HG03175 (cell line): ENCODE measurements around the gene BCAS3.

Source experiments
- ATAC-seq: cut with Tn5 transposase; IDR thresholded peaks from one replicate; pipeline ENCODE4 v1.9.1; 2021; ENCODE audit warnings: mild to moderate bottlenecking, moderate library complexity; ENCODE audit not compliant: unreplicated experiment

The BCAS3 gene

DNA sequence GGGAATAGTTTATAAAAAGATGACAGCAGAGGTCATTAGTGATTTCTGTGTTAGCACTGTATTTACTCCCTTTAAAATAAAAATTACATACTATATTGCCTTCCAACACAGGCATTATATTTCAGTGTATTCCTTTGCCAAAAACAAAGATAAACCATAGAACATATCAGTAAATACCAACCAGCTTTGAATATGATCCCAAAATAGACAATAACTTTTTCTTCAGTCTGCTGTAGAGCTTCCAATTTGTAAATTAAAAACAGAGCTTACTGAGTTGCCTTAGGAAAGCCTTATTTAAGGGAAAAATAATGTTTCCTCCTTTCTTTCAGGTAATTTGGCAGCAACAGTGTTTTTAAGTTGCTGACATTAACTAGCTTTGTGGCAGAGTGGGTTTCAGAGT, 369.9 kb downstream of the BCAS3 start:
- ATAC-seq = no peak

DNA sequence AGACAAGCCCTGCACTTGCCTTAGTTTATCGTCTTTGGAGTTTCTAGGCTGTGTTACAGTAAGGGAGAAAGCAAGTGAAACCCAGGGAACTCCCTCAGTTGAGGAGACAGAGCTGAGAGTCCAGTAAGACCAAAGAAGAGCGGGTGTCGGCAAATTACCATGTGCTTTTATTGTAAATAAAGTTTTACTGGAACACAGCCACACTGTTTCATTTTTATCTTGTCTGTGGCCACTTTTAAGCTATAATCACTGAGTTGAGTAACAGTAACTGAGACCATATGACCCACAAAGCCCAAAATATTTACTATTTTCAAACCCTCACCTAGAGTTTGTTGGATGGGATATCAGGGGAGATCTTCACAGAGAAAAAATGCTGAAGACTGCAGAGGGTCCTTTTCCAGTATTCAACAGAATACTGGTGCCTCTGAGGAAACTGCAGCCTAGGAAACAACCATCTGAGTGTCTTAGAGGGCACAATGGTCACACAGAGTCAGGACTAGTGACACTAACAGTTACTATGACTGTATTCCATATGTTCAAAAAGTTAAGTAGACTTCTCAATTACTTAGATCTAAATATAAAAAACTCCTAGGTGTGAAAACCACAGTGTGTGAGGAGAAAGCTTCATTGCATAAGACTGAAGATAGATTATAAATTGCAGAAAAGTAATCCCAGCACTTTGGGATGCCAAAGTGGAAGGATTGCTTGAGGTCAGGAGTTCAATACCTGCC, 370.9 kb downstream of the BCAS3 start:
- no peak for ATAC-seq

DNA sequence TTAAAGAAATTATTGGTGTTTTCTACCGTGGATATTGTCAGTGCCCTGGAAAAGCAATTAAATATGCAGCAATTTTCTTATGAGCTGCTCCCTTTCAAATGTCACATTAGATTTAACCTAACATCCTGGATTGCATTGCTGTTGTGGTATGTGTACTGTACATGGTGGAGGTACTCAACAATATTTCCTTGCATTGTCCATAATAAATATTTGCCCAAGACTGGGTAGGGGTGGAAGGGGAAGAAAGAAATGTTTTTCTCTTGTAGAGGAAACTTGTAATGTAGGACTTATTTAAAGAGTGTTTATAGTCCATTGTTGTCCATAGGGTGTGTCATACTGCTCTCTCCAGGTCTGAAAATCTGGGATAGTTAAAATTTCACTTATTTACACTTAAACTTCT, 375.8 kb downstream of the BCAS3 start:
- no peak for ATAC-seq

DNA sequence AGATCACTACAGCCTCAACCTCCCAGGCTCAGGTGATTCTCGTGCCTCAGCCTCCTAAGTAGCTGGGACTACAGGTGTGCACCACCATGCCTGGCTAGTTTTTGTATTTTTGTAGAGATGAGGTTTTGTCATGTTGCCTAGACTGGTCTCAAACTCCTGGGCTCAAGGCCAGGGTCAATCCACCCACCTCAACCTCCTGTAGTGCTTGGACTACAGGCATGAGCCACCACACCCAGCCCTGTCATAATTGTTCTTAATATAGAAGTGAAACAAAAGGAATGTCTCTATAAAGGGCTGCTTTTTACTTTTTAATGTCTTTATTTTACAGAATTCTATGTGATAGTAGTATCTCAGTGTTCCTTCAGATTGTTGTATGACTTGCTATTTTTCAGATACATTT, 376.8 kb downstream of the BCAS3 start:
- no peak for ATAC-seq

DNA sequence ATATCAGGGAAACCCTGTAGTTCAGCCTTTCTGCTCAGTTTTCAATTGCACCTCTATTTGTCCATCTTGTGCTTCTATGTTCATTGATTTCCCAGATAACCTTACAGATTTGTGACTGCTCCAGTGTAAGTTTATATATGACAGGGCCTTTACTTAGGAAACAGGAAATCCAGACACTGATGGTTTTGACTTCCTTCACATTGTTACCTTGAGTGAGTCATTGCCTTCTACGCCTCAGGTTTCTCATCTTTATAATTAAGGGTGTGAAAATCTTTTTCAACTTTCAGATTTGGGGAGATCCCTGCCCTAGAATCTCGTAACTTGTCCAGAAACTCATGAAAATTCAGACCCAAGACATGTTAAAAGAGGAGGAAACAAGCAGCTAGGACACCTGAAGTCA, 379.6 kb downstream of the BCAS3 start:
- peak; percentile 63 for ATAC-seq

DNA sequence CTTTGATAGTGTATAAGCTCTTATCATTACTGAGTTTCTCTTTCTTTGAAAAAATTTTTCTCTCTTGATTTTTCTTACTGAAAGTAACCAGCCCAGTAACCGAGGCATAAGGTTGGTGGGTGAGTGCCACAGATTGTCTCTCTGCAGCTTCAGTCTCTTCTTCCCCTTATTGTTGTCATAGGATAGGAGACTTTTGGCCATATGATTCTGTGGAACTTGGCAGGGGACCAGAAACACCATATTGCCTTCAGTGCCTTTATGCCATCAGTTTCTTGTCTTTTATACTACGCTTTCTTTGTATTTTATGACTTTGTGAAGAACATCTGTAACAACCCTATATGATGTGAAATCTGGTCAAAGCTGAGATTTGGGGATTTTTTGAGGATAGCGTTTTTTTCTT, 380.4 kb downstream of the BCAS3 start:
- ATAC-seq = no peak

DNA sequence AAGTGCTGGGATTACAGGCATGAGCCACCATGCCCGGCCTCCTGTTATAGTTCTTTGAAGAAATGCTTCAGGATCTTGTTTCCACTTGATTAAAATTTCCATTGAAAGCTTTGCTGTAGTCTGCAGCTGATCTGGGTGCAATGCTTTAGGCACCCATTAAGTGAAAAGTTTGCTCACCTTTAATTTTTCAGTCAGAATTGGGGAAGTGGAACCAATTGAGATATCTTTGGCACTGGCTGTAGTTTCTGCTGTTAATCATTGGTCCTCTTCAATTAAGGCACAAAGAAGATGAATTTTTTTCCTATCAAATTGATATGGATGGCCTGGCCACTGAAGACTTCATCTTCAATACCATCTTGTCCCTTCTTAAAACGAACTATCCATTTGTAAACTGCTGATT, 385.9 kb downstream of the BCAS3 start:
- ATAC-seq = peak; percentile 79

DNA sequence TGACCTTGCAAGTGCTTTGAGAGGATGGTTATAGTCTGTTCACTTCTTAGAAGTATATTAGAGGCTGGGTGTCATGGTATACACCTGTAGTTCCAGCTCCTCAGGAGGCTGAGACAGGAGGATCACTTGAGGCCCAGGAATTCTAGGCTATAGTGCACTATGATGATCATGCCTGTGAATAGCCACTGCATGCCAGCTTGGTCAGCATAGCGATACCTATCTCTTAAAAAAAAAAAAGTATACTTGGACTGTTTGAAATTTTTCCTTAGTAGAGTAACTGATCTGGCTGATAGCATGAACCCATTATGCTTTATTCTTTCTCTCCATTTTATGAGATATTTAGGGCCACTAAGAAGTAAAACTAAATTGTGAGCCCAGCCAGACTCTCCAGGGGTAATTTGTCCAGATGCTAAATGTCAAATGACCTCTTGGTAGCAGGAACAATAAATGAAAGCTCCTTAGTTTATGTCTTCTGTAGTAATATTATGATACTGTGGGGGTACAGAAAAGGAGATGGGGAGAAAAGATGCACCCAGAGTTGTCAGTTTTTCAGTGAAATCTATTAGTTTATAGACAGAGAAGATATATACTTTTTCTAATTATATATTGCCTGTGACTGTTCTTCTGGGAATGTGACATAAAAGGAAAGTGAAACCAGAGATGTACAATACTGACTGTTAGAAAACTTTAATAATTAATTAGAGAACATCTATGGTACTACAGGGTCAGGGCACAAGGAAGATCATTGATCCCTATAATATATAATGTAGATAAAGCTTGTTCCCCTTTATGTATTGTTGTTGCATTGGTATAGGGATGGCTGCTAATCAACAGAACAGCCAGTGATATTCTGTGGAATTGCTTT, 386.7 kb downstream of the BCAS3 start:
- peak; percentile 67 for ATAC-seq

DNA sequence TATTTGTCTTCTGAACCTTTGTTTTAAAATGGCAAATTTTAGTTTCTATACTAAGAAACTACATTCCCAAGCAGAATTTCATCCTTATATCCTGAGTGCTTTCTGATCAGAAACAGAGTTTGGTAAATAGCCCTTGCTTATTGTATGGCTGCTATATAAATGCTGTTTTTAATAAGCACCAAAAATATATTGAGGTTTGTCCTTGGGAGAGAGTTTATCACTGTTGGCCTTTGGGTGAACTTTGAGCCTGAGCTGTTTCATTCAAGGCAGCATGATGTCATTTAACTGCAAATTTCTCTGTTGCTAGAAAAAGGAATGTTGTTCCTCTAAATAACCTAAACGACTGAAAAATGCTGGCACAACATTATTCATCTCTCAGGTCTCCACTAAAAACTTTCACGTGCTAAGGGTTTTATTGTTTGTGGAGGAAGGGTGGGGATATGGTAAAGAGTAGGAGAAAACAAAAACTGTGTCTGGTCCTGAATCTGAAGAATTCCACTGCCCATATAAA, 387.7 kb downstream of the BCAS3 start:
- no peak for ATAC-seq

DNA sequence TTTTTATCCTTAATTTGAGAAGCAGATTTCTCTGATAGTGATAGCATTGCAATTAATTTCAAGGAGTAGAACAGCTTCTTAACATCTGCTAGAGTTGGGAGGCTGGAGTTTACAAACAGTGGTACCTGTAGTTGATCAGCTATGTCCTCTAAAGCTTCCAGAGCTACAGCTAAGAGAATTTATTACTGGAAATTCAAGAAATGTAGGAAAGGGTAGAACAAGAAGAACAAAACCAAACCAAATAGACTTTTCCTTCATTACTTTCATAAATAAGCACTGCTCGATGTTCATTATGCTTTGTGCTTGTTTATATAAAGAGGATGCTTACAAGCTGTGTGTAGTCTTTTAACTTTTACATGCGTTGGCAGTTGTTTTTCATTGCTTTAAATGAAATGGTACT, 388.4 kb downstream of the BCAS3 start:
- ATAC-seq = no peak

DNA sequence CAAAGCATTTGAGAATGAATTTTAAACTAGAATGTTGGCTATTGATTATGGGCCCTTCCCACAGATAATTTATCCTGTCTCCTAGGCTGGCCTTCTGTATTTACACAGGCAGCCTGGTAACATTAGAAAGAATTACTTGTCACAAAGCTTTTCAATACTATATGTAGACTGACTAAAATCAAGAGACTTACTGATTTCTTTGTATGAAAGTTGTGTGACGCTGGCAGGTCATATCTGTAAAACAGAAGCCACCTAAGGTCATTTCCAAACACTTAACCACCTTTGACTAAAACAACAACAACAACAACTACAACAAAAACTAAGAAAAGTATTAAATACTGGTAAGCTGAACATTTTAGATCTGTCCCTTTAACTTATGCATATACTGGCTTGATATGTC, 393.0 kb downstream of the BCAS3 start:
- no peak for ATAC-seq

DNA sequence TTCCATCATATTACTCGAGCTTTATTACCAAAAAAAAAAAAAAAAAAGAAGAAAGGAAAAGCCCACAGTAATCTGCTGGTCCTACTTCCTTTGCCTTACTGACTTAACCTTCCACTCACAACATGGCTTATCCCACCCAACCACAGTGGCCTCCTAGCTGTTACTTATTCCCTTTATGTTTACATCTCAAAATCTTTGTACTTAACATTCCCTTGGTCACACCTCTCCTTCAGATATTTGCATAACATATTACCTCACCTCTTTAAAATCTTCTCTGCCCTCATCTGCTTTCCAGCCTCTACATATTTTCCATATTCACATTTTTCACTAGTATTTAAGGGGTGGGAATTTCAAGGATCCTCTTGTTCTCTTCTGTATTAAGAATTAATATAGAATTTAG, 395.0 kb downstream of the BCAS3 start:
- ATAC-seq = no peak

DNA sequence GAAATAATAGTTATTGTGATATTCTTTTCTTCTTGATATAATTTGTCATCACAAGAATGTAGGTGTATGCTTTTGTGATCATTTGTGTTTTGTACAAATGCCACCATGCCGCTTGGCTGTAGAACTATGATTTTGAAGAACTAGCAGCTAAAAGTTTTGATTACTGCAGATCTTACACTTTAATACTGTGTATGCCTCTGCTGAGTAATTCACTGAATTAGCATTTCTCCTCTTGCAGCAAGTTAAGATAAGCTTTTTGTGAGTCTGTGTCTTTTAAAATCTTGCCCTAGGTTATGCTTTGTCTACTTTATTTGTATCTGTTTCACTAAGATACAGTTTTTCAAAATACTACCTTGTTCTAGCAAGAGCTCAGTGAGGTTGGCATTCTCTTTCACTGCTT, 395.5 kb downstream of the BCAS3 start:
- ATAC-seq = no peak

DNA sequence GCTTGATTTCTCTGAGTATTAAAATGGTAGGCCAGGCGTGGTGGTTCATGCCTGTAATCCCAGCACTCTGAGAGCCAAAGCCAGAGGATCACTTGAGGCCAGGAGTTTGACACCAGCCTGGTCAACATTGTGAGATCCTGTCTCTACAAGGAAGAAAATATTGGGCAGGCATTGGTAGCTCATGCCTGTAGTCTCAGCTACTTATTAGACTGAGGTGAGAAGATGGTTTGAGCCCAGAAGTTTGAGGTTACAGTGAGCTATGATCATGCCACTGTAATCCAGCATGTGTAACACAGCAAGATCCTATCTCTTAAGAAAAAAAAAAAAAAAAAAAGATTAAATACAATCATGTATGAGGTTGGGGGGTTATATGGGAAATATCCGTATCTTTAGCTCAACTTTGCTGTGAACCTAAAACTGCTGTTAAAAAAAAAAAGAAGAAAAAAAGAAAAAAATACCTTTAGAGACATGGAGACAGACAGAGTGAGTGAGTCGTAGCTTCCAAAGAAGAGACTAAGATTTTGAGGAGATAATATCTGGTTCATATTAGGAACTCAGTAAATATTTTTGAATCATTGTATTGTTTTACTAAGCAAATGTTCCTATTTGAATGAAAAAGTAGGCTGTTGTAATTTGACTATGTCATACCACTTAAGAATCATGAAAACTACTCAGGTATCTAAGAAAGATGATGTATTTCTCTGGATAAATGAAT, 396.3 kb downstream of the BCAS3 start:
- no peak for ATAC-seq

DNA sequence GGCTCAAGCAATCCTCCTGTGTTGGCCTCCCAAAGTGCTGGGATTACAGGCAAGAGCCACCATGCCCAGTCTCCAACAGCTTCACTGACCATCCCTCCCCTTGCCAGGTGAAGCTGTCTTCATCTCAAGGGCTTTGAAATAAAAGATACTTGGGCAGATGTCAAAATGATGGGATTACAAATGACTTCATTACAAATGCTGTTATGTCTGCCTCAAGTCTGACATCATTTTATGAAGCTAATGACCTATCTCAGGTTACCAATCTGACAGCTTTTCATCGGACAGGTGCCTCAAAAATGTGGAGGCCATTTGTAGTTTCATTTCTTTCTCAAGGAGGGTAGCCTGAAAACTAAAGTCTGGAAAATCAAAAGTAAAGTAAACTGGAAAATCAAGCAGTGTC, 398.3 kb downstream of the BCAS3 start:
- ATAC-seq = no peak

DNA sequence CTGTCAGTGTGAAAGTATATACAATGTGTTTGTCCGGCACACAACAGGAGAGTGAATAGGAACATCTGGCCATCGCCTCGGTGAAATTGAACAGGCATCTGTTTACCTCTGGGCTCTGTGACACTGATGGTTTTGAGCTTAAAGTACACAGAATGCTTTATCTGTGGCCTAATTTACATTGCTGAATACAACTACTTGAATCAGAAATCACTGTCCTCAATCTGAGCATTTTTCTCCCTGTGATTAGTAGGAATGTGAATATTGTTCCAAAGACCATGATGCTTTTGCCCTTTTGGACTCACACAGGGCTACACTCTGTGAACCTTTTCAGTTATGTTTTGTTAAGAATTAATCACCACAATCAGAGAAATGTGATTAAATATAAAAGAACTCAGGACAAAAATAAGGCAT, 399.0 kb downstream of the BCAS3 start:
- no peak for ATAC-seq

DNA sequence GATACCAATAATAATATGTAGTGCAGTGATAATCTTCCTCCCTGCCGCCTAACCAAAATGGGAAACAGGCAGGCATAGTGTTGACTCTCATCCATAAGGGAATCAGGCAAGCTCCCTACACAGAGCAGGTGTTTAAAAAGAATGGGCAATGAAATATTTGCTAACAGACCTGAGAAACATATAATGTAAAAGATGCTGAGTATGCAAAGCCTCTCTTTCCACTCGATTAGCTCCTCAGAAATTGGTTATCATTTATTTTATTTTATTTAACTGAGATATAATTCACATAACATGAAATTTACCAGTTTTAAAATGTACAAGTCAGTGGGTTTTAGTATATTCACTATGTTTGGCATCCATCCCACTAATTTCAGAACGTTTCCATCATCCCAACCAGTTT, 404.3 kb downstream of the BCAS3 start:
- ATAC-seq = no peak

DNA sequence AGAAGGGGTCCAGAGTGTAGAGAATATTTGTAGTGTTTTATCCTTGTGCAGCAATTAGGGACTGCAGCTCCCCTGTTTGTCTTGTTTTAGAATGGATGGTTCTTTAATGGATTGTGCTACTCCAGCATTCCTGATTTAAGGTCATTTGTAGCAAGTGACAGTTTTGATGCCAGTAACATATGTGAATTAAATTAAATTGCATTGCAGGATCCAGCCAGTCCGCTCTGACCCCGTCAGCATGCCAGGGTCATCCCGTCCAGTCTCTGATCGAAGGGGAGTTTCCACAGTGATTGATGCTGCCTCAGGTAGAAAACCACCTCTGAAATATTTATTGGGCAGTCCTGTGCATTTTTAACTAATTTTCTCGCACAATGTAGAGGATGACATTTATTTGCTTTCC, 406.6 kb downstream of the BCAS3 start:
- ATAC-seq = no peak

DNA sequence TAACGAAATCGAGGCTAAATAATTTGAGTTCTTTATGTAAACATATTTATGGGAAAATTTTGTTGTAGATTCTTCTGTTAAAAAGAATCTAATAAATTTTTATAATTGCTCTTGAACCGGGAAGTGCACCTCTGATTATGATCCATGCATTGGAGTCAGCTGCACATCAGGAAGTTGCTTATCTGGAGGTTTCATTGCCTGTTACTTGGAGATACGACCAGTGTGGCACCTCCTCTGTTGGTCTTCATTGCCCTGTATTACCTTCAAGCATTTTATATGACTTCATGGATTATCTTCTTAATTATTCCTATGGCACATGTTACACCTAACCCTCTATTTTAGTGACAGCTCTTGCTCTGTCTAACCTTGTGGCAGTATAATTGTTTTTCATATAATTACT, 409.4 kb downstream of the BCAS3 start:
- ATAC-seq = no peak

DNA sequence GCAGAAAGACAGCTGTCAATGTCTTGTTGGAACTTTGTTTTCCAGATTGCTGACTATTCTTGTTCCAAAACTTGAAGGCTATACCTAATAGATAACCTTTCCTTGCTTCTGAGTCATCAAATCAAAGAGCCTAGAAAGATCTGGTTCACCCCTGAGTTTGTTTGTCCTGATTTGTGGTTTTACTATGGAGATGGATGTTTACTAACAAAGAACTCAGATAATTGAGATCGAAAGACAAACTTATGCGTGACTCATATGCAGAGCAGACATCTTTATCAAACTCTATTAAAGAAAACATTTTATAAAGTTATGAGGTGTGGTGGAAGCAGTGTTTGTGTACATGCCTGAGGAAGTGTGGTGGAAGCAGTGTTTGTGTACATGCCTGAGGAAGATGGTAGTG, 410.9 kb downstream of the BCAS3 start:
- no peak for ATAC-seq

DNA sequence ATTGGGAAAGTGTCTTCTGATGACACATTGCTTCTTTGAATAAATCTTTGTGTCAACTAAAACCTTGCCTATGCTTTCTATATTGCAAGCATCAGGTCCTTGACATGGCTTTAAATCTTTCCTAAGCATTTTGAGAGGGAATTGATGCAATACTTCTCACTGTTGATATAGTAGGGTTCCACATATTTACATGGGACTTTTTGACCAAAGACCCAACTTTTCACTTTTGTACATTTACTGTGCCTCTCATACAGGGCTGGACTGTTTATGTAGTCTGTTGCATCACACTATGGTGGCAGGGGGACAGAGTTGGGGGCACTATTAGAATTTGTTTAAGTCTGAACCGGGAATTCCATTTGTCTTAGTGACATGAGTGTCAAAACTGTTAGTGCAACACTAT, 413.4 kb downstream of the BCAS3 start:
- ATAC-seq = no peak

DNA sequence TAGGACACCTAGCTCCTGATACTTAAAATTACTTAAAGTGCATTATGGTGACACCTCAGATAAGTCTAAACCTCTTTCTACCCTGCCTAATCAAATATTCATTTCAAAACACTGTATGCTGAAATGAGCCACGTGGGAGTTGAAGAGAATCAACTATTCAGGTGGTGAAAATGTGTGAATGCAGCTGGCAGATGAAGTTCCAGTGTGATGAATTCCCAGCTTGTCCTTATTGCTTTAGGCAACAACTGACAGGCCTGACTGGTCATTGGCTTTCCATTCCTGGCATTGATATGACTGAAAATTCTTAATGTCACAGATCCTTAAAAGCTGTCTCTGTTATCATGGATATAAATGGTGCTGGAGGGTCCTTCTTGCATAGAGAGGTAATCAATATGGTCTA, 420.1 kb downstream of the BCAS3 start:
- no peak for ATAC-seq
